ENCODE results near the gene MINDY2. TPM values are rescaled to one million over a fixed set of nuclear protein-coding genes. Genes with fewer than 3 reads are reported as not detected.

MINDY2 gene
- total and polyA plus RNA-seq, 9 of the 15 experiments (the other 6 are each of a cell fraction or from before 2014, with no cell fraction given): 2.4 to 15.3 (median 7.2) TPM

DNA sequence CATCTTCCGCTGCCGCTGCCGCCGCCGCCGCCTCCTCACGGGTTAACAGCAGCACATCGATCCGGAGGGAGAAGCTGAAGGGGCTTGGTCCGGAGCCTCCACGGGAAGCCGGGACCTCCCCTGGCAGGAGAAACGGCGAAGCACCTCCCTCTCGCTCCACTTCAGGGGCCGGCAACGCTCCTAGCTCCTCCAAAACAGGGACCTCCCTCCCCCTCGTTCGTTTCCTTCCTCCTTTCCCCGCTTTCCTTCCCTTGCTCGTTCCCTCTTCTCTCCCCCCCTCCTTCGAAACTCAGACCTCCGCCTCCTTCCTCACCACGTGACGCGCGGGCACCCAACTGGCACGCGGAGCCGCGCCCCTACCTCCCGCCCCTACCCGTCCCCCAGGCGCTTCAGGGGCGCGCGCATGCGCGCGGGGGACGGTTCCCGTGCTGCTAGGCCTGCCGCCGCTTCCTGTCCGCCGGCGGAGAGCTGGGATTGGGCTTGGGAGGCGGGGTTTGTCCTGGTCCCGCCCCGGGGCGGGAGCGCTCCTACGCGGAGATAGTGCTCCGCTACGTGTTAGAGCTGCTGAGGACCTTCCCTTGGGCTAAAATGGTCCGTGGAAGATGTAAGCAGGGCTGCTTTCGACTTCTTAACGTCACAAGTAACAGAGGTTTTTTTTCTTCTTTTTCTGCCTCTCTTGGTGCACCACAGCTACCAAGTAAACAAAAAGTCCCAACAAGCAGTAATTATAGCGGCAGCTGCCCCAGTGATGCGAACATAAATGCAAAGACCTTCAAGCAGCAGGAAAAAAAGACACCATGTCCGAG lies 21.4 kb upstream of the MINDY2 start, which contains the start of gene ADAM10 (continued):
- TF ChIP-seq, protein P1, sequence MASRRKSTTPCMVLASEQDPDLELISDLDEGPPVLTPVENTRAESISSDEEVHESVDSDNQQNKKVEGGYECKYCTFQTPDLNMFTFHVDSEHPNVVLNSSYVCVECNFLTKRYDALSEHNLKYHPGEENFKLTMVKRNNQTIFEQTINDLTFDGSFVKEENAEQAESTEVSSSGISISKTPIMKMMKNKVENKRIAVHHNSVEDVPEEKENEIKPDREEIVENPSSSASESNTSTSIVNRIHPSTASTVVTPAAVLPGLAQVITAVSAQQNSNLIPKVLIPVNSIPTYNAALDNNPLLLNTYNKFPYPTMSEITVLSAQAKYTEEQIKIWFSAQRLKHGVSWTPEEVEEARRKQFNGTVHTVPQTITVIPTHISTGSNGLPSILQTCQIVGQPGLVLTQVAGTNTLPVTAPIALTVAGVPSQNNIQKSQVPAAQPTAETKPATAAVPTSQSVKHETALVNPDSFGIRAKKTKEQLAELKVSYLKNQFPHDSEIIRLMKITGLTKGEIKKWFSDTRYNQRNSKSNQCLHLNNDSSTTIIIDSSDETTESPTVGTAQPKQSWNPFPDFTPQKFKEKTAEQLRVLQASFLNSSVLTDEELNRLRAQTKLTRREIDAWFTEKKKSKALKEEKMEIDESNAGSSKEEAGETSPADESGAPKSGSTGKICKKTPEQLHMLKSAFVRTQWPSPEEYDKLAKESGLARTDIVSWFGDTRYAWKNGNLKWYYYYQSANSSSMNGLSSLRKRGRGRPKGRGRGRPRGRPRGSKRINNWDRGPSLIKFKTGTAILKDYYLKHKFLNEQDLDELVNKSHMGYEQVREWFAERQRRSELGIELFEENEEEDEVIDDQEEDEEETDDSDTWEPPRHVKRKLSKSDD (conservative IDR thresholded peaks at IDR 0.05; ENCODE audit: low read length): no peak
- TF ChIP-seq, protein P2, sequence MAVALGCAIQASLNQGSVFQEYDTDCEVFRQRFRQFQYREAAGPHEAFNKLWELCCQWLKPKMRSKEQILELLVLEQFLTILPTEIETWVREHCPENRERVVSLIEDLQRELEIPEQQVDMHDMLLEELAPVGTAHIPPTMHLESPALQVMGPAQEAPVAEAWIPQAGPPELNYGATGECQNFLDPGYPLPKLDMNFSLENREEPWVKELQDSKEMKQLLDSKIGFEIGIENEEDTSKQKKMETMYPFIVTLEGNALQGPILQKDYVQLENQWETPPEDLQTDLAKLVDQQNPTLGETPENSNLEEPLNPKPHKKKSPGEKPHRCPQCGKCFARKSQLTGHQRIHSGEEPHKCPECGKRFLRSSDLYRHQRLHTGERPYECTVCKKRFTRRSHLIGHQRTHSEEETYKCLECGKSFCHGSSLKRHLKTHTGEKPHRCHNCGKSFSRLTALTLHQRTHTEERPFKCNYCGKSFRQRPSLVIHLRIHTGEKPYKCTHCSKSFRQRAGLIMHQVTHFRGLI (CRISPR knock-in tag; IDR thresholded peaks at IDR 0.05): no peak
- TF ChIP-seq DMBX1 (CRISPR knock-in tag; IDR thresholded peaks at IDR 0.05; ENCODE audit: borderline replicate concordance): no peak; the same call in 1 of the 2 replicates
- TF ChIP-seq ZNF253 (CRISPR knock-in tag; conservative IDR thresholded peaks at IDR 0.05): no peak
- no peak for TF ChIP-seq GATA2 (CRISPR knock-in tag; IDR thresholded peaks at IDR 0.05)
- TF ChIP-seq ZNF121 (CRISPR knock-in tag; conservative IDR thresholded peaks at IDR 0.05): no peak
- no peak for TF ChIP-seq FOXP1 (CRISPR knock-in tag; IDR thresholded peaks at IDR 0.05)
- TF ChIP-seq TRIM24 (IDR thresholded peaks at IDR 0.05): no peak
- no peak for TF ChIP-seq ZNF174 (CRISPR knock-in tag; IDR thresholded peaks at IDR 0.05)
- TF ChIP-seq ZNF347 (CRISPR knock-in tag; IDR thresholded peaks at IDR 0.05; ENCODE audit: low read depth): no peak
- TF ChIP-seq, protein P3, sequence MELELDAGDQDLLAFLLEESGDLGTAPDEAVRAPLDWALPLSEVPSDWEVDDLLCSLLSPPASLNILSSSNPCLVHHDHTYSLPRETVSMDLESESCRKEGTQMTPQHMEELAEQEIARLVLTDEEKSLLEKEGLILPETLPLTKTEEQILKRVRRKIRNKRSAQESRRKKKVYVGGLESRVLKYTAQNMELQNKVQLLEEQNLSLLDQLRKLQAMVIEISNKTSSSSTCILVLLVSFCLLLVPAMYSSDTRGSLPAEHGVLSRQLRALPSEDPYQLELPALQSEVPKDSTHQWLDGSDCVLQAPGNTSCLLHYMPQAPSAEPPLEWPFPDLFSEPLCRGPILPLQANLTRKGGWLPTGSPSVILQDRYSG (tag; conservative IDR thresholded peaks at IDR 0.05; ENCODE audit: low read depth): no peak
- TF ChIP-seq FOXJ3 (CRISPR knock-in tag; IDR thresholded peaks at IDR 0.05): no peak
- no peak for TF ChIP-seq SP2 (IDR thresholded peaks at IDR 0.05; ENCODE audit: extremely low read depth, low read depth, low read length, poor library complexity, severe bottlenecking)
- TF ChIP-seq MTA3 (IDR thresholded peaks at IDR 0.05; ENCODE audit: borderline replicate concordance): peak; percentile 13; the same call in 1 of the 2 replicates
- TF ChIP-seq, protein P4, sequence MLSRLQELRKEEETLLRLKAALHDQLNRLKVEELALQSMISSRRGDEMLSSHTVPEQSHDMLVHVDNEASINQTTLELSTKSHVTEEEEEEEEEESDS (CRISPR knock-in tag; IDR thresholded peaks at IDR 0.05): no peak
- TF ChIP-seq ZNF707 (CRISPR knock-in tag; conservative IDR thresholded peaks at IDR 0.05): no peak
- no peak for TF ChIP-seq MAFK (IDR thresholded peaks at IDR 0.05; ENCODE audit: low read length)
- TF ChIP-seq RCOR1 (IDR thresholded peaks at IDR 0.05; ENCODE audit: borderline replicate concordance in 1 of 2, low read depth in 2 of 2, low read length in 2 of 2): 0 out of 4 replicates have a peak, but pooled peaks of 1 of the 2 experiments have one; percentile 0
- no peak for TF ChIP-seq NFIX (CRISPR knock-in tag; IDR thresholded peaks at IDR 0.05; ENCODE audit: low read depth)
- TF ChIP-seq, protein P5, sequence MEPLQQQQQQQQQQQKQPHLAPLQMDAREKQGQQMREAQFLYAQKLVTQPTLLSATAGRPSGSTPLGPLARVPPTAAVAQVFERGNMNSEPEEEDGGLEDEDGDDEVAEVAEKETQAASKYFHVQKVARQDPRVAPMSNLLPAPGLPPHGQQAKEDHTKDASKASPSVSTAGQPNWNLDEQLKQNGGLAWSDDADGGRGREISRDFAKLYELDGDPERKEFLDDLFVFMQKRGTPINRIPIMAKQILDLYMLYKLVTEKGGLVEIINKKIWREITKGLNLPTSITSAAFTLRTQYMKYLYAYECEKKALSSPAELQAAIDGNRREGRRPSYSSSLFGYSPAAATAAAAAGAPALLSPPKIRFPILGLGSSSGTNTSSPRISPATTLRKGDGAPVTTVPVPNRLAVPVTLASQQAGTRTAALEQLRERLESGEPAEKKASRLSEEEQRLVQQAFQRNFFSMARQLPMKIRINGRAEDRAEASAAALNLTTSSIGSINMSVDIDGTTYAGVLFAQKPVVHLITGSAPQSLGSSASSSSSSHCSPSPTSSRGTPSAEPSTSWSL (CRISPR knock-in tag; IDR thresholded peaks at IDR 0.05; ENCODE audit: borderline replicate concordance): no peak
- TF ChIP-seq ZSCAN32 (CRISPR knock-in tag; IDR thresholded peaks at IDR 0.05): no peak

All from K562 (cell line).